ENCODE measurements around the gene SCN10A.

DNA sequence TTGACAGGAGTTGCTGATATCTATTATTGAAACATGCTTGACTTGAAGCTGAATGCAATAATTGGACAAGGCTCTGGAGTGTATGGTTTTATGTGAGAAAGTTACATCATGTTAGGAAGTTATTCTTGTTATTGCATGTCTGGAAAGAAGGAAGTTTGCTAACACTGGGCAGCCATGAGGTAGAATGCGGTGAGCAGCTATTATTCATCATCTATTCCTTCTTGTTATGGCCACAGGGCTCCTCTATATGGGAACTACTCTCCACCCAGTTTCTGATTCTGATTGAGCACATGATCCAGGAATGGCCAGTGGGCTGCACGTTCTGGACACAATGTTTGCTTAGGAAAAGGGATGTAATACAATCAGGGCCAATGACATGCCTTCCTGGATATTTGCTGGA lies 128.7 kb downstream of the SCN10A start:
- TF ChIP-seq EP300 (IDR thresholded peaks at IDR 0.05; ENCODE audit: low read depth) (no peak), POLR2A (IDR thresholded peaks at IDR 0.05) (no peak), POLR2AphosphoS5 (IDR thresholded peaks at IDR 0.05) (no peak)
- TF ChIP-seq, protein P1, sequence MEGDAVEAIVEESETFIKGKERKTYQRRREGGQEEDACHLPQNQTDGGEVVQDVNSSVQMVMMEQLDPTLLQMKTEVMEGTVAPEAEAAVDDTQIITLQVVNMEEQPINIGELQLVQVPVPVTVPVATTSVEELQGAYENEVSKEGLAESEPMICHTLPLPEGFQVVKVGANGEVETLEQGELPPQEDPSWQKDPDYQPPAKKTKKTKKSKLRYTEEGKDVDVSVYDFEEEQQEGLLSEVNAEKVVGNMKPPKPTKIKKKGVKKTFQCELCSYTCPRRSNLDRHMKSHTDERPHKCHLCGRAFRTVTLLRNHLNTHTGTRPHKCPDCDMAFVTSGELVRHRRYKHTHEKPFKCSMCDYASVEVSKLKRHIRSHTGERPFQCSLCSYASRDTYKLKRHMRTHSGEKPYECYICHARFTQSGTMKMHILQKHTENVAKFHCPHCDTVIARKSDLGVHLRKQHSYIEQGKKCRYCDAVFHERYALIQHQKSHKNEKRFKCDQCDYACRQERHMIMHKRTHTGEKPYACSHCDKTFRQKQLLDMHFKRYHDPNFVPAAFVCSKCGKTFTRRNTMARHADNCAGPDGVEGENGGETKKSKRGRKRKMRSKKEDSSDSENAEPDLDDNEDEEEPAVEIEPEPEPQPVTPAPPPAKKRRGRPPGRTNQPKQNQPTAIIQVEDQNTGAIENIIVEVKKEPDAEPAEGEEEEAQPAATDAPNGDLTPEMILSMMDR (IDR thresholded peaks at IDR 0.05): no peak

Data from transverse colon (tissue), 4 donors.